Measurements from ENCODE around the gene EPO. TPM values are rescaled to one million over a fixed set of nuclear protein-coding genes. Genes with fewer than 3 reads are reported as not detected.
A peak's percentile ranks its signal among the peaks of the same experiment; 100 is the strongest.

Gene EPO
- total RNA-seq, 1 donor from 2014 or later, result 0.58 TPM

DNA sequence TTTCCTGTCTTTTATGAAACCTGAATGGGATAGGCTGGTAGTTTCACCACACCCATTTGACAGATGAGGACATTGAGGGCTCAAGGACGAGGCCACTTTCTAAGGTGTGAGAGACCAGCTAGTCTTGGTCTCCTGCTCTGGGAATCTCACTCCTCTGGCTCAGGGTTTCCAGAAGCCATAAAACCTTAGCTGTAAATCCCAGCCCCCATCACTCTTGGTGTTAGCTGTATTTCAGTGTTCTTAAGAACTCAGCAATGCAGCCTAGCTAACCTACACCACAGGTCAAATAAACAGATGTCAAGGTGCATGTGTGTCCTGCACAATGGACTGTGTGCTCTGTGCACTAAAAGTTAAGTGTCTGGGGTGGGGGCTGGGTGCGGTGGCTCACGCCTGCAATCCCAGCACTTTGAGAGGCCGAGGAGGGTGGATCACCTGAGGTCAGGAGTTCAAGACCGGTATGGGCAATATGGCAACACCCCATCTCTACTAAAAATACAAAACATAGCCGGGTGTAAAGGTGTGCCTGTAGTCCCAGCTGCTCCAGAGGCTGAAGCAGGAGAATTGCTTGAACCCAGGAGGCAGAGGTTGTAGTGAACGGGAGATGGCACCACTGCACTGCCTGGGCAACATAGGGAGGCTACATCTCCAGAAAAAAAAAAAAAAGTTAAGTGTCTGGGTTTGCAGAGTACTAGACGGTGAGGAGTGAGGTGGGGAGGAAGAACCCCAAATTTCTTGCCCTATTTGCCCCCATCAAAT lies 567 bp upstream of the EPO start:
- Histone ChIP-seq H2AFZ (replicated peaks) (peak overlapping the region; percentile 30), H3F3A (ENCODE audit: low read depth) (peaks cover 8% of the 10 kb centered on the region), H3K9ac (no peak overlapping the region), H3K79me2 (ENCODE audit: low read depth) (no peaks in the 10 kb centered on the region), H3K27me3 (peaks cover 66% of the 10 kb centered on the region), H3K4me3 (peak overlapping the region; percentile 49), H3K9me3 (ENCODE audit: low read depth) (no peaks in the 10 kb centered on the region), H3K4me2 (peak overlapping the region; percentile 79), H4K20me1 (ENCODE audit: low read depth) (peaks cover 3% of the 10 kb centered on the region), H3K36me3 (no peaks in the 10 kb centered on the region), H3K4me1 (peaks cover 5% of the 10 kb centered on the region), H3K27ac (no peak overlapping the region)
- Mint-ChIP-seq H3K27me3 (ENCODE audit: insufficient read depth, low read depth) (peaks cover 43% of the 10 kb centered on the region), H3K9me3 (peaks cover 16% of the 10 kb centered on the region), H3K36me3 (no peaks in the 10 kb centered on the region), H3K4me3 (peak overlapping the region; percentile 70), H3K4me1 (peaks cover 10% of the 10 kb centered on the region), H3K27ac (no peak overlapping the region)
- TF ChIP-seq EZH2 (IDR thresholded peaks at IDR 0.05) (no peak), EZH2phosphoT487 (IDR thresholded peaks at IDR 0.05) (no peak), CTCF (IDR thresholded peaks at IDR 0.05) (peak; percentile 16)
- no peak for DNase-seq (ENCODE audit: low spot score)

DNA sequence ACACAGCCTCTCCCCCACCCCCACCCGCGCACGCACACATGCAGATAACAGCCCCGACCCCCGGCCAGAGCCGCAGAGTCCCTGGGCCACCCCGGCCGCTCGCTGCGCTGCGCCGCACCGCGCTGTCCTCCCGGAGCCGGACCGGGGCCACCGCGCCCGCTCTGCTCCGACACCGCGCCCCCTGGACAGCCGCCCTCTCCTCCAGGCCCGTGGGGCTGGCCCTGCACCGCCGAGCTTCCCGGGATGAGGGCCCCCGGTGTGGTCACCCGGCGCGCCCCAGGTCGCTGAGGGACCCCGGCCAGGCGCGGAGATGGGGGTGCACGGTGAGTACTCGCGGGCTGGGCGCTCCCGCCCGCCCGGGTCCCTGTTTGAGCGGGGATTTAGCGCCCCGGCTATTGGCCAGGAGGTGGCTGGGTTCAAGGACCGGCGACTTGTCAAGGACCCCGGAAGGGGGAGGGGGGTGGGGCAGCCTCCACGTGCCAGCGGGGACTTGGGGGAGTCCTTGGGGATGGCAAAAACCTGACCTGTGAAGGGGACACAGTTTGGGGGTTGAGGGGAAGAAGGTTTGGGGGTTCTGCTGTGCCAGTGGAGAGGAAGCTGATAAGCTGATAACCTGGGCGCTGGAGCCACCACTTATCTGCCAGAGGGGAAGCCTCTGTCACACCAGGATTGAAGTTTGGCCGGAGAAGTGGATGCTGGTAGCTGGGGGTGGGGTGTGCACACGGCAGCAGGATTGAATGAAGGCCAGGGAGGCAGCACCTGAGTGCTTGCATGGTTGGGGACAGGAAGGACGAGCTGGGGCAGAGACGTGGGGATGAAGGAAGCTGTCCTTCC lies 620 bp downstream of the EPO start:
- Histone ChIP-seq H4K20me1 (ENCODE audit: low read depth) (peaks cover 3% of the 10 kb centered on the region), H3K79me2 (ENCODE audit: low read depth) (no peaks in the 10 kb centered on the region), H3K27me3 (peaks cover 76% of the 10 kb centered on the region), H3K4me3 (peak overlapping the region; percentile 49), H3K27ac (no peak overlapping the region), H3K4me2 (peak overlapping the region; percentile 79), H3K4me1 (peaks cover 5% of the 10 kb centered on the region), H3F3A (ENCODE audit: low read depth) (peaks cover 3% of the 10 kb centered on the region), H3K36me3 (no peaks in the 10 kb centered on the region), H2AFZ (replicated peaks) (peak overlapping the region; percentile 30), H3K9me3 (ENCODE audit: low read depth) (no peaks in the 10 kb centered on the region), H3K9ac (no peak overlapping the region)
- H3K9me3 Mint-ChIP-seq, result peaks cover 16% of the 10 kb centered on the region
- peaks cover 41% of the 10 kb centered on the region for H3K27me3 Mint-ChIP-seq (ENCODE audit: insufficient read depth, low read depth)
- H3K4me1 Mint-ChIP-seq, result peaks cover 9% of the 10 kb centered on the region
- peak; percentile 52 for DNase-seq (ENCODE audit: low spot score)
- H3K36me3 Mint-ChIP-seq, result no peaks in the 10 kb centered on the region
- TF ChIP-seq EZH2 (IDR thresholded peaks at IDR 0.05), result peak; percentile 95
- TF ChIP-seq EZH2phosphoT487 (IDR thresholded peaks at IDR 0.05), result peak; percentile 88
- no peak for TF ChIP-seq CTCF (IDR thresholded peaks at IDR 0.05)
- no peak overlapping the region for H3K27ac Mint-ChIP-seq
- peak overlapping the region; percentile 74 for H3K4me3 Mint-ChIP-seq

- Histone ChIP-seq H3K27ac (no peak overlapping the region), H3K79me2 (ENCODE audit: low read depth) (no peaks in the 10 kb centered on the region), H3F3A (ENCODE audit: low read depth) (peaks cover 3% of the 10 kb centered on the region), H3K27me3 (peaks cover 81% of the 10 kb centered on the region), H3K9ac (no peak overlapping the region), H3K4me1 (peaks cover 5% of the 10 kb centered on the region), H3K4me3 (no peak overlapping the region), H2AFZ (replicated peaks) (no peak overlapping the region), H3K36me3 (no peaks in the 10 kb centered on the region), H3K4me2 (no peak overlapping the region), H4K20me1 (ENCODE audit: low read depth) (peaks cover 3% of the 10 kb centered on the region), H3K9me3 (ENCODE audit: low read depth) (no peaks in the 10 kb centered on the region)
- Mint-ChIP-seq H3K36me3 (no peaks in the 10 kb centered on the region), H3K27me3 (ENCODE audit: insufficient read depth, low read depth) (peaks cover 41% of the 10 kb centered on the region), H3K9me3 (peaks cover 16% of the 10 kb centered on the region), H3K4me3 (no peak overlapping the region), H3K4me1 (peaks cover 9% of the 10 kb centered on the region), H3K27ac (no peak overlapping the region)
- TF ChIP-seq EZH2 (IDR thresholded peaks at IDR 0.05) (no peak), EZH2phosphoT487 (IDR thresholded peaks at IDR 0.05) (no peak), CTCF (IDR thresholded peaks at IDR 0.05) (no peak)
- no peak for DNase-seq (ENCODE audit: low spot score)
These were observed 1.2 kb downstream of the EPO start for GRCh38 chr7:100721505-100721812.

Measured in neural progenitor cell (in vitro differentiated cells).